Ovary (tissue), 9 donors: Measurements from ENCODE around the gene FNDC5. TPM values are rescaled to one million over a fixed set of nuclear protein-coding genes. Genes with fewer than 3 reads are reported as not detected.
"Not testable (repeated sequence)": the region's sequence is repeated elsewhere in the genome, so short reads cannot be mapped to it uniquely, and the experiment has no call there.

Experiments
- DNase-seq, 5 donors: peaks; one replicate each; pipeline ENCODE4 v3.0.0-alpha.2; 2019 to 2020
- H3K27ac ChIP-seq, 2 donors: fragments of 200-600 bp; one replicate each; pipeline versions ENCODE4 v1.5.1 to v1.8.0; 2019 to 2022
- H3K27me3 ChIP-seq: fragments of 200-600 bp; one replicate; pipeline ENCODE4 v1.8.0; 2022
- H3K36me3 ChIP-seq: fragments of 200-600 bp; sonication (generic); one replicate; pipeline ENCODE4 v1.5.1; 2019
- H3K4me1 ChIP-seq: one replicate; pipeline ENCODE4 v1.8.1; 2013; ENCODE audit warnings: mild to moderate bottlenecking, moderate library complexity; ENCODE audit not compliant: insufficient read depth
- H3K4me3 ChIP-seq: fragments of 200-600 bp; sonication (generic); one replicate; pipeline ENCODE4 v1.5.1; 2017
- H3K9me3 ChIP-seq, 2 donors: fragments of 200-600 bp in 1 of 2; sonication (generic) in 1 of 2; one replicate each; pipeline versions ENCODE4 v1.5.1 to v1.8.1; 2013 to 2019; ENCODE audit warnings: mild to moderate bottlenecking in 1 of 2, moderate library complexity in 1 of 2
- EP300 ChIP-seq: sonication (generic); formaldehyde crosslinking; IDR thresholded peaks from one replicate; pipeline ENCODE4 v1.6.1; 2017; ENCODE audit warnings: antibody characterized with exemption
- POLR2A ChIP-seq: fragments of 450-650 bp; IDR thresholded peaks from one replicate; pipeline ENCODE4 v1.6.1; 2017; ENCODE audit warnings: antibody characterized with exemption, mild to moderate bottlenecking, moderate library complexity
- WGBS, 3 donors: extraction: QIAGEN DNeasy Blood & Tissue Kit in 1 of 3; methylation state at CpG; one replicate each; pipeline versions ENCODE4 v1.1.5 to v1.1.7; 2013 to 2017; 5-methylcytosine and 5-hydroxymethylcytosine counted together
- intact Hi-C, 4 donors: fragments of 100-400 bp; cut with DNase I; formaldehyde crosslinking; loops; one replicate each; pipeline versions ENCODE4 v1.11.0 to v1.15.1; 2022 to 2023
- polyA plus RNA-seq, 2 donors: library from polyadenylated mRNA; stranded (reverse); fragments of 200-250 nt in 1 of 2; fragments of 350-450 nt in 1 of 2; fragmentation: Illumina TruSeq in 1 of 2; extraction: RNeasy Lipid Tissue Mini Kit (QIAGEN cat#74804) in 1 of 2; gene quantifications; one replicate each; pipeline ENCODE4 v1.2.3, GENCODE V29; 2013 to 2014
- total RNA-seq, 7 donors: library from RNA; depleted of rRNA in 2 of 7; stranded (reverse); fragments of >200 nt in 2 of 7; fragmentation: NEBNext Ultra II Directional in 3 of 7; extraction: Animal tissue kit (Norgen Biotek cat#: 25700) in 3 of 7; gene quantifications; one replicate each; pipeline versions ENCODE4 v1.1.0 to v1.2.4, GENCODE V29; 2016 to 2023
- TF ChIP-seq, protein P1 (sequence below), 3 donors: fragments of 450-650 bp in 2 of 3; fragments of 200-600 bp in 1 of 3; IDR thresholded peaks; one replicate each; pipeline versions ENCODE4 v1.5.1 to v1.8.0; 2016 to 2022; ENCODE audit warnings: antibody characterized with exemption in 3 of 3, mild to moderate bottlenecking in 1 of 3
- donor health status: DM: no; HTN: no; CAD: no; lungs with moderate emphysema.
- donor health status: DM: no; HTN: no; CAD: no.
- donor health status: Bipolar disorder and iron deficiency.
- donor health status: DM: yes; HTN: yes; CAD: no.
- donor health status: DM: no; HTN: no; CAD: no.
- donor health status: DM: yes; HTN: yes; CAD: no.

The FNDC5 gene
- total and polyA plus RNA-seq, 9 donors, result 4.2 to 25.4 (median 12.1) TPM

DNA sequence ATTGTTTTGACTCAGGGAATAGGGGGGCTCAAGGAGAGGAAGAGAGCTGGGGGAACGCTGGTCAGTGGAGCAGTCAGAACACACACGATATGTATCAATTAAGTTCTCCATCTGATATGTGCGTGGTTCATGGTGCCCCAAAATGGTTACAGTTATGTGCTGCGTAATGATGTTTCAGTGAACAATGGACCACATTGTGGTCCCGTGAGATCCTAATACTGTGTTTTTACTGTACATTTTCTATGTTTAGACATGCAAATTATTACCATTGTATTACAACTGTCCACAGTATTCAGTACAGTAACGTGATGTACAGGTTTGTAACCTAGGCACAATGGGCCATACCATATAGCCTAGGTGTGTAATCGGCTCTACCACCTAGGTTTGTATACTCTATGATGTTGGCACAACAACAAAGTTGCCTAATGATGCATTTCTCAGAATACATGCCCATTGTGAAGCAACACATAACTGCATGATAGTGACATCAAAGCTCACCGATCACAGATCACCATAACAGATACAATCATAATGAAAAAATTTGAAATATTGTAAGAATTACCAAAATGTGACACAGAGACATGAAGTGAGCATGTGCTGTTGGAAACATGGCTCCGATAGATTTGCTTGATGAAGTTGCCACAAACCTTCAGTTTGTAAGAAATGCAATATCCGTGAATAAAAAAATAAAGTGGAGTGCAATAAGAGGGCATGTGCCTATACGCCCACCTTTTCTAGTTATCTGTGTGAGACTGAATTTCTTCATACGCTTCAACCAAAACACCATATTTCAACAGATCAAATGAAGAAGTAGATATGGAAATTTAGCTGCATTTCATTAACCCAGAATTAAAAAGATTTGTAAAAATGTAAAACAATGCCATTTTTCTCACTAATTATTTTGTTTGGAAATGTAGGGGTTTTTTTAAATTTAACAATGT, 45.3 kb upstream of the FNDC5 start:
- Histone ChIP-seq H3K27ac (no peak overlapping the region), H3K4me3 (no peak overlapping the region), H3K36me3 (no peaks in the 10 kb centered on the region), H3K27me3 (no peaks in the 10 kb centered on the region), H3K9me3 (no peaks in the 10 kb centered on the region), H3K4me1 (no peaks in the 10 kb centered on the region)
- DNase-seq, result no peak
- TF ChIP-seq EP300 (no peak), POLR2A (no peak)
- TF ChIP-seq, protein P1, sequence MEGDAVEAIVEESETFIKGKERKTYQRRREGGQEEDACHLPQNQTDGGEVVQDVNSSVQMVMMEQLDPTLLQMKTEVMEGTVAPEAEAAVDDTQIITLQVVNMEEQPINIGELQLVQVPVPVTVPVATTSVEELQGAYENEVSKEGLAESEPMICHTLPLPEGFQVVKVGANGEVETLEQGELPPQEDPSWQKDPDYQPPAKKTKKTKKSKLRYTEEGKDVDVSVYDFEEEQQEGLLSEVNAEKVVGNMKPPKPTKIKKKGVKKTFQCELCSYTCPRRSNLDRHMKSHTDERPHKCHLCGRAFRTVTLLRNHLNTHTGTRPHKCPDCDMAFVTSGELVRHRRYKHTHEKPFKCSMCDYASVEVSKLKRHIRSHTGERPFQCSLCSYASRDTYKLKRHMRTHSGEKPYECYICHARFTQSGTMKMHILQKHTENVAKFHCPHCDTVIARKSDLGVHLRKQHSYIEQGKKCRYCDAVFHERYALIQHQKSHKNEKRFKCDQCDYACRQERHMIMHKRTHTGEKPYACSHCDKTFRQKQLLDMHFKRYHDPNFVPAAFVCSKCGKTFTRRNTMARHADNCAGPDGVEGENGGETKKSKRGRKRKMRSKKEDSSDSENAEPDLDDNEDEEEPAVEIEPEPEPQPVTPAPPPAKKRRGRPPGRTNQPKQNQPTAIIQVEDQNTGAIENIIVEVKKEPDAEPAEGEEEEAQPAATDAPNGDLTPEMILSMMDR (IDR thresholded peaks at IDR 0.05), result no peak
- 83 to 87% (median 83%) methylated on average over 12 of the region's 12 CpGs for WGBS, 3 donors
- intact Hi-C loops, result no loop called here

DNA sequence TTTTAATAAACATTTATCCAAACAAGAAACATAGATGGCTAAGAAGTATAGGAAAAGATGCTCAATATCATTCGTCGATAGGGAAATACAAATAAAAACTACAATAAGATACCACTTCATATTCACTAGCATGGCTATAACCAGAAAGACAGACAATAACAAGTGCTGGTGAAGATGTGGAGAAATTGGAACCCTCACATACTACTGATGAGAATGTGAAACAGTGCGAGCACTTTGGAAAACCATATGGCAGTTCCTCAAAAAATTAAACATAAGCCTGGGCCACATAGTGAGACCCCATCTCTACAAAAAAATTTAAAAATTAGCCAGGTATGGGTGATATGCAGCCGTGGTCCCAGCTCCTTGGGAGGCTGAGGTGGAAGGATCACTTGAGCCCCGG, 39.6 kb upstream of the FNDC5 start:
- intact Hi-C loops, result no loop called here
- no peaks in the 10 kb centered on the region for H3K27me3 ChIP-seq
- no peaks in the 10 kb centered on the region for H3K9me3 ChIP-seq
- WGBS, 3 donors, result 91 to 95% (median 93%) methylated on average over 5 of the region's 5 CpGs
- no peak overlapping the region for H3K4me3 ChIP-seq
- TF ChIP-seq POLR2A (no peak), EP300 (no peak)
- TF ChIP-seq, protein P1 (IDR thresholded peaks at IDR 0.05), result no peak
- no peak overlapping the region for H3K27ac ChIP-seq
- no peaks in the 10 kb centered on the region for H3K36me3 ChIP-seq
- DNase-seq, result no peak
- no peaks in the 10 kb centered on the region for H3K4me1 ChIP-seq

DNA sequence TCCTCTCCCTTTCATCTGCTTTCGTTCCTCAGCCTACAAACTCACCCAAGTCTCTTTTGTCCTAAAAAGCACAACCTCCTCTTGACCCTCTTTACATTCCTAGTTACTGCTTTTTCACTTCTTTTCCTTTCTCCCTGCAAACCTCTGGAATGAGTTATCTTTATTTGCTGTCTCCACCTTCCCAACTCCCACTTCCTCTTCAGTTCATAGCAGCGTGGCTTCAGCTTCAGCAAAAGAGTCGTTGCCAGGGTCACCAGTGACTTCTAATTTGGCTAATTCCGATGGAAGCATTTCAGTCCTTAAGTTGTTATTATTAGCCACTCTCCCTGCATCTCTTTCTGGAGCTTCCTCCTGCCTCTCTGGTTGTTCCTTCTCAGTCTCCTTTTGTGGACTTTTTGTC, 36.7 kb upstream of the FNDC5 start:
- Histone ChIP-seq H3K27ac (no peak overlapping the region), H3K9me3 (no peaks in the 10 kb centered on the region), H3K27me3 (no peaks in the 10 kb centered on the region), H3K4me3 (no peak overlapping the region), H3K4me1 (no peaks in the 10 kb centered on the region), H3K36me3 (no peaks in the 10 kb centered on the region)
- intact Hi-C loops, result no loop called here
- 4 to 8% (median 6%) methylated on average over 4 of the region's 4 CpGs for WGBS, 3 donors
- DNase-seq, result no peak
- TF ChIP-seq, protein P1 (IDR thresholded peaks at IDR 0.05), result no peak
- TF ChIP-seq POLR2A (no peak), EP300 (no peak)

DNA sequence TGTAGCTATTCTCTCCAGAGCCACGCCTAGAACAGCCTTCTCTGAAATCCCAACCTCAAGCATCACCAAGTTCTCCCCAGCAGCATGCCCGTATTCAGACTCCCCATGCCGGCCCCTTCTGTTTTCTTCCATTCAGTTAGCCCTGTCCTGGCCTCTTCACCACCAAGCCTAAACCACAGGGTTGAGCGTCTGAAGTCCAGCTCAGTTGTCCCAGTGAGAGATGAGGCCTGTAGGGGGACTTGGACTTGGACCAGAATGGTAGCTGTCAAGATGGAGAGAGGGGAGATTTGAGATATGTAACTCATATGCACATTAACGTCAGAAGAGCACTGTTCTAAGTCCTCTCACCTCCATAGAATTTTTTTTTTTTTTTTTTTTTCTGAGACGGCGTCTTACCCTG, 35.9 kb upstream of the FNDC5 start:
- 79 to 82% (median 81%) methylated on average over 7 of the region's 7 CpGs for WGBS, 3 donors
- no peaks in the 10 kb centered on the region for H3K9me3 ChIP-seq
- intact Hi-C loops, result no loop called here
- TF ChIP-seq POLR2A, result no peak
- TF ChIP-seq, protein P1 (IDR thresholded peaks at IDR 0.05), result no peak
- no peak for TF ChIP-seq EP300
- no peaks in the 10 kb centered on the region for H3K36me3 ChIP-seq
- no peak overlapping the region for H3K27ac ChIP-seq
- H3K4me3 ChIP-seq, result no peak overlapping the region
- H3K27me3 ChIP-seq, result no peaks in the 10 kb centered on the region
- no peak for DNase-seq
- no peaks in the 10 kb centered on the region for H3K4me1 ChIP-seq

DNA sequence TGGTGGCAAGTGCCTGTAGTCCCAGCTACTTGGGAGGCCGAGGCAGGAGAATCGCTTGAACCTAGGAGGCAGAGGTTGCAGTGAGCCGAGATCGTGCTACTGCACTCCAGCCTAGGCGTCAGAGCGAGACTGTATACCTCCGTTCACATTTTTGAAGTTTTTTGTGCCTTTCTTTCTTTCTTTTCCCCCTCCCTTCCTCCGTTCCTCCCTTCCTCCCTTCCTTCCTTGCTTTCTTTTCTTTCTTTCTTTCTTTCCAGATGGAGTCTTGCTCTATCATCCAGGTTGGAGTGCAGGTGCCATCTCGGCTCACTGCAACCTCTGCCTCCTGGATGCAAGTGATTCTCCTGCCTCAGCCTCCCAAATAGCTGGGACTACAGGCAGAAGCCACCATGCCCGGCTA, 34.9 kb upstream of the FNDC5 start:
- H3K27me3 ChIP-seq, intact Hi-C loops, H3K4me3 ChIP-seq, H3K36me3 ChIP-seq, H3K27ac ChIP-seq, DNase-seq, H3K9me3 ChIP-seq, H3K4me1 ChIP-seq: not testable (repeated sequence)
- WGBS, 3 donors, result 82 to 83% (median 83%) methylated on average over 10 of the region's 10 CpGs
